SK-MEL-5 (cell line): Measurements from ENCODE around the gene PEPD. TPM values are rescaled to one million over a fixed set of nuclear protein-coding genes. Genes with fewer than 3 reads are reported as not detected.

ENCODE experiments used
- DNase-seq: peaks from one replicate; pipeline ENCODE4 v3.0.0-alpha.2; 2016; ENCODE audit warnings: low read depth, low spot score
- in situ Hi-C: cut with HindIII; loops from 2 replicates; pipeline ENCODE4 v1.10.0; 2016; ENCODE audit warnings: low sequenced_read_pairs, high pct_unique_total_duplicates, low pct_unique_long_range_greater_than_20kb
- total RNA-seq: library from RNA; depleted of rRNA; stranded (reverse); fragments of >200 nt; shearing (Covaris generic); gene quantifications from 2 replicates; pipeline ENCODE4 v1.2.3, GENCODE V29; 2014

Gene PEPD
- total RNA-seq, 1 experiment from 2014 or later, result 162 TPM

GRCh38 chr19:33441277-33441699, 80.3 kb downstream of the PEPD start:
- in situ Hi-C loops, result no loop called here
- no peak for DNase-seq

- no peak for DNase-seq
- in situ Hi-C loops, result no loop called here
Observed at GRCh38 chr19:33440682-33441081, 80.9 kb downstream of the PEPD start.

GRCh38 chr19:33440241-33440640, 81.3 kb downstream of the PEPD start:
- in situ Hi-C loops, result no loop called here
- DNase-seq, result no peak

GRCh38 chr19:33438987-33439781, 82.4 kb downstream of the PEPD start:
- in situ Hi-C loops, result no loop called here
- no peak for DNase-seq

- DNase-seq, result peak; percentile 51
- in situ Hi-C loops, result no loop called here
Observed at GRCh38 chr19:33437821-33438671, 83.5 kb downstream of the PEPD start.

- in situ Hi-C loops, result no loop called here
- DNase-seq, result no peak
Observed at GRCh38 chr19:33437393-33437820, 84.2 kb downstream of the PEPD start.

- in situ Hi-C loops, result no loop called here
Observed at GRCh38 chr19:33436360-33437345, 84.9 kb downstream of the PEPD start.

GRCh38 chr19:33435706-33436359, 85.8 kb downstream of the PEPD start:
- in situ Hi-C loops, result no loop called here
- DNase-seq, result no peak

More at GRCh38 chr19:33436360-33437345, 84.9 kb downstream of the PEPD start:
- DNase-seq, result no peak

GRCh38 chr19:33434886-33435705, 86.5 kb downstream of the PEPD start:
- in situ Hi-C loops, result no loop called here
- no peak for DNase-seq

- in situ Hi-C loops, result no loop called here
- DNase-seq, result no peak
Observed at GRCh38 chr19:33434069-33434885, 87.3 kb downstream of the PEPD start.

- no peak for DNase-seq
- in situ Hi-C loops, result no loop called here
Observed at GRCh38 chr19:33432446-33433170, 89.0 kb downstream of the PEPD start.

- DNase-seq, result no peak
- in situ Hi-C loops, result no loop called here
Observed at GRCh38 chr19:33432015-33432414, 89.6 kb downstream of the PEPD start.

- in situ Hi-C loops, result no loop called here
- peak; percentile 75 for DNase-seq
Observed at GRCh38 chr19:33430674-33431277, 90.8 kb downstream of the PEPD start.

- in situ Hi-C loops, result no loop called here
- DNase-seq, result peak; percentile 8
Observed at GRCh38 chr19:33429891-33430673, 91.5 kb downstream of the PEPD start.
